Ishikawa (cell line): ENCODE data around the gene FAM120A.

Experiments
- CEBPB ChIP-seq: IDR thresholded peaks from 2 replicates; pipeline ENCODE4 v1.6.1; 2012
- CREB1 ChIP-seq: IDR thresholded peaks from 2 replicates; pipeline ENCODE4 v1.6.1; 2012; ENCODE audit warnings: low read depth
- EGR1 ChIP-seq: IDR thresholded peaks from 2 replicates; pipeline ENCODE4 v1.6.1; 2012
- EP300 ChIP-seq: IDR thresholded peaks from 2 replicates; pipeline ENCODE4 v1.6.1; 2012; ENCODE audit warnings: borderline replicate concordance
- FOXM1 ChIP-seq: IDR thresholded peaks from 2 replicates; pipeline ENCODE4 v1.6.1; 2012; ENCODE audit warnings: low read depth, borderline replicate concordance
- MAX ChIP-seq: IDR thresholded peaks from 2 replicates; pipeline ENCODE4 v1.6.1; 2012
- NFIC ChIP-seq: IDR thresholded peaks from 2 replicates; pipeline ENCODE4 v1.6.1; 2012
- RAD21 ChIP-seq: IDR thresholded peaks from 2 replicates; pipeline ENCODE4 v1.6.1; 2012; ENCODE audit warnings: low read depth
- REST ChIP-seq: IDR thresholded peaks from 2 replicates; pipeline ENCODE4 v1.6.1; 2012; ENCODE audit warnings: low read depth, mild to moderate bottlenecking
- TAF1 ChIP-seq: IDR thresholded peaks from 2 replicates; pipeline ENCODE4 v1.6.1; 2012; ENCODE audit warnings: low read depth, mild to moderate bottlenecking
- TCF12 ChIP-seq: IDR thresholded peaks from 2 replicates; pipeline ENCODE4 v1.6.1; 2012; ENCODE audit warnings: low read depth
- TEAD4 ChIP-seq: IDR thresholded peaks from 2 replicates; pipeline ENCODE4 v1.6.1; 2012
- USF1 ChIP-seq: IDR thresholded peaks from 2 replicates; pipeline ENCODE4 v1.6.1; 2012
- YY1 ChIP-seq: IDR thresholded peaks from 2 replicates; pipeline ENCODE4 v1.6.1; 2012; ENCODE audit warnings: low read depth
- ZBTB7A ChIP-seq: IDR thresholded peaks from 2 replicates; pipeline ENCODE4 v1.6.1; 2012; ENCODE audit warnings: low read depth

The FAM120A gene

GRCh38 chr9:93569621-93570174, 118.2 kb downstream of the FAM120A start:
- TF ChIP-seq REST: no peak
- TF ChIP-seq CREB1: no peak
- no peak for TF ChIP-seq ZBTB7A
- no peak for TF ChIP-seq RAD21
- no peak for TF ChIP-seq EGR1
- TF ChIP-seq USF1: no peak
- no peak for TF ChIP-seq NFIC
- no peak for TF ChIP-seq TCF12

GRCh38 chr9:93572221-93572620, 120.7 kb downstream of the FAM120A start:
- TF ChIP-seq MAX (no peak), USF1 (no peak), NFIC (no peak), TEAD4 (no peak), EGR1 (no peak), RAD21 (no peak), ZBTB7A (no peak), EP300 (no peak), CREB1 (no peak), REST (no peak), TCF12 (no peak), FOXM1 (no peak), CEBPB (no peak), YY1 (no peak), TAF1 (no peak)

GRCh38 chr9:93572636-93573515, 121.4 kb downstream of the FAM120A start:
- TF ChIP-seq CEBPB (no peak), TAF1 (no peak)

GRCh38 chr9:93573516-93573828, 122.0 kb downstream of the FAM120A start:
- TF ChIP-seq EP300 (no peak), RAD21 (no peak), YY1 (no peak), TEAD4 (no peak), CREB1 (no peak), MAX (no peak), NFIC (no peak), TAF1 (no peak), TCF12 (no peak), ZBTB7A (no peak), CEBPB (no peak), FOXM1 (no peak)

GRCh38 chr9:93574091-93574899, 122.8 kb downstream of the FAM120A start:
- no peak for TF ChIP-seq YY1
- TF ChIP-seq TCF12: no peak
- no peak for TF ChIP-seq MAX
- TF ChIP-seq CREB1: no peak
- TF ChIP-seq NFIC: no peak
- TF ChIP-seq FOXM1: no peak
- TF ChIP-seq USF1: no peak
- no peak for TF ChIP-seq TEAD4
- no peak for TF ChIP-seq EP300
